Measurements from ENCODE around the gene SART1. TPM values are rescaled to one million over a fixed set of nuclear protein-coding genes. Genes with fewer than 3 reads are reported as not detected.

Gene SART1
- total RNA-seq, 1 donor from 2014 or later: 36.5 TPM

DNA sequence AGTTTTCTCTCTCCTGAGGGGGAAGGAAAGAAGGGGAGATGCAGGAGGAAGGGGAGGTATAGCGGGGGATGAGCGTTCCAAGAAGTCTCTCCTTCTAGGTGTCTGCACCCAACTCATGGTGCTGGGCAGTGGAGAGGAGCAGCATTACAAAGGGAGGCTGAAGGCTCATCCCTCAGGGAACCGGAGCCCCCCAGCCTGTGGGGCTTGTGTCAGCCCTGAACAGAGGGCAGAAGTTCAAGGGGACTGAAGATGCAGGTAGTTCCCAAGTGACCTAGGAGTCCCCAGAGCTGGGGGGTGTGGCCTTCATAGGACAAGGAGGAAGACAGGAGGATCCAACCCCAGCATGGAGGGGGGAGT is 44.5 kb upstream of the SART1 start:
- H3K36me3 Mint-ChIP-seq (ENCODE audit: low read depth, unreplicated experiment): peaks cover 2% of the 10 kb centered on the region
- peak overlapping the region; percentile 66 for H3K9ac ChIP-seq (ENCODE audit: low read length)

DNA sequence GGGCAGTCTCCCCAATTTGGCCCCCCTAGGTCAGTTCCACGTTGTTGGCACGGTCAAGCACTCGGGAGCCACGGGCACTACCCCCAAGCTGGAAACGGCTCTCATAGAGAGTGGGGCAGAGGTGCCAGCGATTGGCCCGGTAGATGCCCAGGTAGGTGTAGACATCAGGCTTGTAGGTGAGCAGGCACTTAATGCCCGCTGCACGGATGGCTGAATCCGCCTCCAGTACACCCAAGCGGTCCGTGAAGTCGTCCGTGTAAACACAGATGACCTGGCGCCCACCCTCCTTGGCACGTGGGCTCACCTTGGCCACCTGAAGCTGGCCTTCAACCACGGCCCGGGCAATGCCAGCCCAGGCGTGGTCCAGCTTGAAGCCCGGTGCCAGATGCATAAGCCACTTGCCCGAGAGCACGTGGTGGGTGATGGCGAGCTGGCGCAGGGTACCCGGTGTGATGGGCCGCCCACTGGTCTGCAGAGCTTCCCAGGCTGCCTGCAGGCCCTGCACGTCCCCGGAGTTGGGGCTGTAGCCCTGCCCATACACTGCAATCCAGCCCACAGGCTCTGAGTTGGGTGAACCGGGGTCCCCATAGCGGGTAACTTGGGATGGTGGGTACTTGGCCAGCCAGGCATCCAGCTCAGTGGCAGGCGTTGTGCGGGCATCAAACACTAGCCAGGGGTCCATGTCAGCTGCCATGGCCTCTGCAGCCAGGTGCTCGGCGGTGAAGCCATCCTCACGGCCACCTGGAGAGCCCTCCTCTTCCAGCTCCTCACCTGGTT is 43.9 kb upstream of the SART1 start:
- Mint-ChIP-seq H3K4me3 (ENCODE audit: unreplicated experiment) (peak overlapping the region; percentile 88), H3K27me3 (ENCODE audit: low read depth, unreplicated experiment) (no peaks in the 10 kb centered on the region), H3K4me1 (ENCODE audit: low read depth, unreplicated experiment) (peaks cover 30% of the 10 kb centered on the region), H3K36me3 (ENCODE audit: low read depth, unreplicated experiment) (peaks cover 8% of the 10 kb centered on the region), H3K27ac (ENCODE audit: unreplicated experiment) (peak overlapping the region; percentile 98), H3K9me3 (ENCODE audit: unreplicated experiment) (no peaks in the 10 kb centered on the region)
- H3K79me2 ChIP-seq (ENCODE audit: insufficient read depth, low read length): peaks cover 59% of the 10 kb centered on the region
- TF ChIP-seq, protein P1, sequence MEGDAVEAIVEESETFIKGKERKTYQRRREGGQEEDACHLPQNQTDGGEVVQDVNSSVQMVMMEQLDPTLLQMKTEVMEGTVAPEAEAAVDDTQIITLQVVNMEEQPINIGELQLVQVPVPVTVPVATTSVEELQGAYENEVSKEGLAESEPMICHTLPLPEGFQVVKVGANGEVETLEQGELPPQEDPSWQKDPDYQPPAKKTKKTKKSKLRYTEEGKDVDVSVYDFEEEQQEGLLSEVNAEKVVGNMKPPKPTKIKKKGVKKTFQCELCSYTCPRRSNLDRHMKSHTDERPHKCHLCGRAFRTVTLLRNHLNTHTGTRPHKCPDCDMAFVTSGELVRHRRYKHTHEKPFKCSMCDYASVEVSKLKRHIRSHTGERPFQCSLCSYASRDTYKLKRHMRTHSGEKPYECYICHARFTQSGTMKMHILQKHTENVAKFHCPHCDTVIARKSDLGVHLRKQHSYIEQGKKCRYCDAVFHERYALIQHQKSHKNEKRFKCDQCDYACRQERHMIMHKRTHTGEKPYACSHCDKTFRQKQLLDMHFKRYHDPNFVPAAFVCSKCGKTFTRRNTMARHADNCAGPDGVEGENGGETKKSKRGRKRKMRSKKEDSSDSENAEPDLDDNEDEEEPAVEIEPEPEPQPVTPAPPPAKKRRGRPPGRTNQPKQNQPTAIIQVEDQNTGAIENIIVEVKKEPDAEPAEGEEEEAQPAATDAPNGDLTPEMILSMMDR (IDR thresholded peaks at IDR 0.05; ENCODE audit: insufficient read depth, low read depth, low read length): no peak
- no peak for TF ChIP-seq EZH2 (IDR thresholded peaks at IDR 0.05; ENCODE audit: insufficient read depth, low read length)
- FAIRE-seq (no peak), DNase-seq (ENCODE audit: low read depth) (no peak)
- H3K4me2 ChIP-seq (ENCODE audit: low read length): peak overlapping the region; percentile 98
- H3K9me3 ChIP-seq (ENCODE audit: insufficient read depth, low read depth, low read length): no peaks in the 10 kb centered on the region
- H3K4me1 ChIP-seq (ENCODE audit: insufficient read depth, low read length): peaks cover 61% of the 10 kb centered on the region
- H3K27me3 ChIP-seq (ENCODE audit: insufficient read depth, low read length): no peaks in the 10 kb centered on the region
- H3K27ac ChIP-seq (ENCODE audit: low read depth, low read length): peak overlapping the region; percentile 97
- peak overlapping the region; percentile 95 for H3K9ac ChIP-seq (ENCODE audit: low read length)
- peaks cover 9% of the 10 kb centered on the region for H4K20me1 ChIP-seq (ENCODE audit: insufficient read depth, low read length)
- H2AFZ ChIP-seq (ENCODE audit: low read depth, low read length): no peak overlapping the region
- H3K36me3 ChIP-seq (ENCODE audit: insufficient read depth, low read length): peaks cover 14% of the 10 kb centered on the region
- H3K4me3 ChIP-seq (ENCODE audit: insufficient read depth, low read depth, low read length): peak overlapping the region; percentile 87

More for the DNA sequence above, 44.5 kb upstream of the SART1 start:
- Histone ChIP-seq H3K79me2 (ENCODE audit: insufficient read depth, low read length) (peaks cover 53% of the 10 kb centered on the region), H3K36me3 (ENCODE audit: insufficient read depth, low read length) (peaks cover 8% of the 10 kb centered on the region), H3K9me3 (ENCODE audit: insufficient read depth, low read depth, low read length) (no peaks in the 10 kb centered on the region), H3K4me3 (ENCODE audit: insufficient read depth, low read depth, low read length) (peak overlapping the region; percentile 87), H3K27ac (ENCODE audit: low read depth, low read length) (peak overlapping the region; percentile 97), H3K4me1 (ENCODE audit: insufficient read depth, low read length) (peaks cover 67% of the 10 kb centered on the region), H3K27me3 (ENCODE audit: insufficient read depth, low read length) (no peaks in the 10 kb centered on the region), H4K20me1 (ENCODE audit: insufficient read depth, low read length) (peaks cover 9% of the 10 kb centered on the region), H3K4me2 (ENCODE audit: low read length) (peak overlapping the region; percentile 98), H2AFZ (ENCODE audit: low read depth, low read length) (no peak overlapping the region)
- H3K4me1 Mint-ChIP-seq (ENCODE audit: low read depth, unreplicated experiment): peaks cover 30% of the 10 kb centered on the region
- no peaks in the 10 kb centered on the region for H3K27me3 Mint-ChIP-seq (ENCODE audit: low read depth, unreplicated experiment)
- peak overlapping the region; percentile 98 for H3K27ac Mint-ChIP-seq (ENCODE audit: unreplicated experiment)
- H3K4me3 Mint-ChIP-seq (ENCODE audit: unreplicated experiment): peak overlapping the region; percentile 76
- no peak for DNase-seq (ENCODE audit: low read depth)
- TF ChIP-seq EZH2 (IDR thresholded peaks at IDR 0.05; ENCODE audit: insufficient read depth, low read length): no peak
- TF ChIP-seq, protein P1 (IDR thresholded peaks at IDR 0.05; ENCODE audit: insufficient read depth, low read depth, low read length): no peak
- no peaks in the 10 kb centered on the region for H3K9me3 Mint-ChIP-seq (ENCODE audit: unreplicated experiment)
- FAIRE-seq: no peak
